ENCODE measurements around the gene SPON2.
"Not testable (repeated sequence)": the region's sequence is repeated elsewhere in the genome, so short reads cannot be mapped to it uniquely, and the experiment has no call there.

Gene SPON2

DNA sequence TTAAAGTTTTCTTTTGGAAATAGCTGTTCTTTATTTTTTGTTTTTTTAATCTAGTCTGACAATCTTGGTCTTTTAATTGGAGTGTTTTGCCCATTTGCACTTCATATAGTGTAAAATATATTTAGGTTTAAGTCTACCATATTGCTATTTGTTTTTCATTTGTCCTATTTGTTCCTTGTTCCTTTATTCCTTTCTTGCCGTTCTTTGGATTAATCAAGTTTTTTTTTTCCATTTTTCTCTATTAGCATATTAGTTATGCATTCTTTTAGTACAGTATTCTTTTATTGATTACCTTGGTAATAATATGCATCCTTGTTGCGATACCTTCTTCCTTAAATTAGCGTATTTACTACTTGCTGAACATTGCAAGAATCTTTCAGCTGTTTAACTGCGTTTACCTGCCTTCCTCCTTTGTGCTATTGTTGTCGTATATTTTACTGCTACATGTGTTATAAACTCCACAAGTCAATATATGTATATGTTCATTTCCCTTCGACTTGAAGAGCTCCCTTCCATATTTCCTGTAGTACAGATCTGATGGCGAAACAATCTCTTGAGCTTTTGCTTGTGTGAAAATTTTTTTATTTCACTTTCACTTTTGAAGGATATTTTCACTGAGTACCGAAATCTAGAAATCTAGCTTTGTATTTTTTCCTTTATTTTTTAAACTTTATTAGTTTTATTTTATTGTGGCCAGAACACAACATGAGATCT, 35.2 kb downstream of the SPON2 start:
- DNase-seq, result peak; percentile 27

DNA sequence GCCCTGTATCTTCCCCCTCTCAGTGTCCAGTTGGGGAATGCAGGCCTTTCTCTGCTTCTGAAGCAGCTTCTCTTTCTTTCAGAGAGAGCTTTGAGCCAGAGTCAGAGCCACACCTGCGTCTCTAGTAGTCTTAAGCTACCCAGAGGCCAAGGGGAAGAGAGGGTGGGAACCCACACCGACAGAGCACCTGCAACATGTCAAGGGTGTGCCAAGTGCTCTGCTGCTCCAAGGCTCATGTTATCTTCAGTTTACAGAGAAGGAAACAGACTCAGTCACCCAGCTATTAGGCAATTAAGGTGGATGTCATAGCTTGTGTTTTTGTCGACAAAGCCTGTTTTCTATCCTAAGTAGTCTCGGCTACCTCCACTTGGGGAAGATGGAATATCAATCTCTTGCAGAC, 36.3 kb downstream of the SPON2 start:
- DNase-seq, result no peak

DNA sequence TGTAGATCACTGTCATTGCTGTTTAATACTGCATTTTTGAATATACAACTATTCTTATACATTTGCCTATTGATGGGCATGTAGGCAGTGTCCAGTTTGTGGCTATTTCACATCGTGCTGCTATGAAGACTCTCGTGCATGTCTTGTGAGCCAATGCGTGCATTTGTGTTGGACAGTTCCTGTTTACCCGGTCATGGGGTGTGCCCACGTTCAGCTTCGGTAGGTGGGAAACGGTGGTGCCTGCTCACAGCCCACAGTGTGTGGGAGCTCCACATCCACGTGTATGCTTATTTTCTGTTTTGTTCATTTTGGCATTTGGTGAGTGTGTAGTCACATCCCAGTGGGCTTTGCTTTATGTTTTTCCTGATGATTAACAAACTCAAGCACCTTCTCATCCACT, 39.4 kb downstream of the SPON2 start:
- DNase-seq, result no peak

DNA sequence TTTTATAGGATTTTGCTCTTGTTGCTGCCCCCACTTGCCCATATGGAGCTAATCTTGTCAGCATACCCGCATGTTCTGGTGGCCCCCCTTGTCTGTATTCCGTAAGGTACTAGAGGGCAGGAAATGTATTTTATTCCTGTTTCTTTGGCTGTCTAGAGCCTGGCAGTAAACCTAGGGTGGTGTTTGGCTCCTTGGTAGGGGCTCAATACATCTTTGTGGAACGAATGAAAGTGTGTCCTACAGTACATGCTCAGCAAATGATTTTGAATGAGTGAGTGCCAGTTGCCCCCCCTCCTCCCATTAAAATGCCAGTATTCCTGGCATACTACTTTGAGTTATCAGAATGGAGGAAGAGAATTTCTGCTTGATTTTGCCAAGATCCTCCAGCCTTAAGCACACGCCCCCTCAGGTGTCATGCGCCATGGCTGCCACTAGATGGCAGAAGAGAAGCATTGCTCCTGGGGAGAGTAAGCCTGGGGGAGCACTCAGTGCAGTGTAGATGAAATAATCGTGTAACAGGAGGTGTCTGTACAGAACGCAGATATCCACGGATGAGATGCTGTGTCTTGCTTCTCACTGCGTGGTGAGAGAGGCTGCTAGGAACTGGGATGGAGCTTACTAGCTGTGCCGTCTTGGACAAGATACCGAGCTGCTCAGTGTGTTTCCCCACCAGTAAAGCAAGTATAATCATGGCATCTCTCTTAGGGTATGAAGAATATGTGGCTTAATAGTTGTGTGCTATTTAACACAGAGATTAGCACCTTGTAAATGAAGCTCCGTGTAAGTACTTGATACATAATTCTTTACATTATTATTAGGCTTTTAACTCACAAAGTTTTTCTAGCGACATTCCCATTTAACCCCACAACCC, 41.8 kb downstream of the SPON2 start:
- DNase-seq, result peak; percentile 83

DNA sequence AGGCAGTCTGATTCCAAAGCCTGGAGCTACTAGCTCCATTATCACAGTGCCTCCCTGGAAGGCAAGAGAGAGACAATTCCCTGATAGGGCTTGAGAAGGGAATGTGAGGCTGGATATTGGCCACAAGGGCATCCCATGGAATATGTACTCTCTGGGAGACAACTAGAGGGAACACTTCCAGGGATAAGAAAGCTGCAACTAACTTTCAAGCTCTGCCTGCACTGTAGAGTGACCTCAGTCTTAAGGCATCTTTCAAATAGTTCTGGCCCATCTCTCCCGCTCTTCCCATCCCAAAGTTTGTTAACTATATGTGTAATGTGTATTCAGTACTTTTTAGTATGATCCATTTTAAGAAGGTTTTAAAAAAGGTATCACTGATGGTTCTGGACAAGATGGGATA, 45.9 kb downstream of the SPON2 start:
- DNase-seq, result no peak

DNA sequence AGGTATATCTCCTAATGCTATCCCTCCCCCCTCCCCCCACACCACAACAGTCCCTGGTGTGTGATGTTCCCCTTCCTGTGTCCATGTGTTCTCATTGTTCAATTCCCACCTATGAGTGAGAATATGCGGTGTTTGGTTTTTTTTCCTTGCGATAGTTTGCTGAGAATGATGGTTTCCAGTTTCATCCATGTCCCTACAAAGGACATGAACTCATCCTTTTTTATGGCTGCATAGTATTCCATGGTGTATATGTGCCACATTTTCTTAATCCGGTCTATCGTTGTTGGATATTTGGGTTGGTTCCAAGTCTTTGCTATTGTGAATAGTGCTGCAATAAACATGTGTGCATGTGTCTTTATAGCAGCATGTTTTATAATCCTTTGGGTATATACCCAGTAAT, 46.9 kb downstream of the SPON2 start:
- not testable (repeated sequence) for DNase-seq

DNA sequence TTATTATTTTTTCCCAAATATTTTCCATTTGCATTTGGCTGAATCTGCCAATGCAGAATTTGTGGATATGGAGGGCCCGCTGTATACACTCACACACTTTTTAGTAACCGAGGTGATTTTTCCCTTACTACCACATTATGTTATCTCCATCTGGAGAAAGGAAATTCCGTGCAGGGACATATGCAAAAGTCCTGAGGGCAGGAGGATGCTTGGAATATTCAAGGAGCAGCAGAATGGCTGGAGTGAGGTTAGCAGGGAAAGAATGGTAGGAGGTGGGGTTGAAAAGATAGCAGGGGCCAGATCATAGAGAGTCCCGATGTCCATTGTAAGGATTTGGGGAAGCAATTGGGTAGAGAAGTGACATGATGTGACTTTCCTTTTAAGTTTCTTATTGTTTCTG, 47.6 kb downstream of the SPON2 start:
- DNase-seq, result no peak

DNA sequence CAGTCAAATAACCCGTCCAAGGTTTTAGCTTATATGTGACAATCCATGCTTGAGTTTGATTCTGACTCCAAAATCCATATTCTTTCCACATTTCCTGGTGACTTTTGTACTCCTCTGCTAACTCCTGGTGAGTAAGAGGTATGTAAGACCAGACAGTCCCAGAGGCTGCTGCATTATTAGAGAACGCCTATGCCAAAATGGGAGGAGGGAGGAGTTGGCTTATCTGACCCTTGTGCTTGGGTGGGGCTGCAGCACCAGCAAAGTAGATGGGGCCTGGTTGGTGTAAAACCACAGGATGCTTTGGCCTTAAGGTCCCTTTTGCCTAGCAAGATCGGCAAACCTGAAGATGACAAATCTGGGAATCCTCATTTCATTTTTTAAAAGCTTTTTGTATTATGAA, 49.9 kb downstream of the SPON2 start:
- DNase-seq, result no peak

Measured in CD4-positive, alpha-beta T cell treated with Interleukin-21 for 1 hour (primary cell).